MM.1S (cell line): Measurements from ENCODE around the gene CCDC89.

Experiments used
- DNase-seq: peaks from one replicate; pipeline ENCODE4 v3.0.0-alpha.2; 2015
- H2AFZ ChIP-seq: fragments of 300-600 bp; sonication (generic); 2 replicates; pipeline ENCODE4 v1.6.0; 2016; ENCODE audit warnings: antibody characterized with exemption, low read length
- H3F3A ChIP-seq: fragments of 300-600 bp; sonication (generic); 2 replicates; pipeline ENCODE4 v1.6.1; 2016; ENCODE audit warnings: mild to moderate bottlenecking, antibody characterized with exemption, low read length, moderate library complexity, mixed read lengths; ENCODE audit not compliant: insufficient read depth
- H3K27ac ChIP-seq: fragments of 300-600 bp; sonication (generic); 2 replicates; pipeline ENCODE4 v1.5.1; 2016; ENCODE audit warnings: mild to moderate bottlenecking, low read length
- H3K27me3 ChIP-seq: fragments of 300-600 bp; sonication (generic); replicated peaks from 2 replicates; pipeline ENCODE4 v1.6.0; 2016; ENCODE audit warnings: low read length; ENCODE audit not compliant: insufficient read depth
- H3K36me3 ChIP-seq: fragments of 300-600 bp; sonication (generic); replicated peaks from 2 replicates; pipeline ENCODE4 v1.6.1; 2016; ENCODE audit warnings: mild to moderate bottlenecking, low read length, mixed read lengths; ENCODE audit not compliant: insufficient read depth
- H3K4me1 ChIP-seq: fragments of 300-600 bp; sonication (generic); 2 replicates; pipeline ENCODE4 v1.6.1; 2016; ENCODE audit warnings: low read length, mixed read lengths
- H3K4me2 ChIP-seq: fragments of 300-600 bp; sonication (generic); 2 replicates; pipeline ENCODE4 v1.6.0; 2016; ENCODE audit warnings: low read depth, low read length
- H3K4me3 ChIP-seq: fragments of 300-600 bp; sonication (generic); 2 replicates; pipeline ENCODE4 v1.5.1; 2016; ENCODE audit warnings: low read length, mixed read lengths
- H3K79me2 ChIP-seq: fragments of 300-600 bp; sonication (generic); 2 replicates; pipeline ENCODE4 v1.6.1; 2016; ENCODE audit warnings: mixed run types, low read length, mixed read lengths
- H3K9ac ChIP-seq: fragments of 300-600 bp; sonication (generic); 2 replicates; pipeline ENCODE4 v1.6.1; 2016; ENCODE audit warnings: low read length, mixed read lengths
- H3K9me2 ChIP-seq: fragments of 300-600 bp; sonication (generic); replicated peaks from 2 replicates; pipeline ENCODE4 v1.6.1; 2016; ENCODE audit warnings: mild to moderate bottlenecking, low read length, mixed read lengths; ENCODE audit not compliant: insufficient read depth
- H3K9me3 ChIP-seq: fragments of 300-600 bp; sonication (generic); replicated peaks from 2 replicates; pipeline ENCODE4 v1.6.1; 2016; ENCODE audit warnings: mild to moderate bottlenecking, low read length, mixed read lengths; ENCODE audit not compliant: insufficient read depth
- H4K20me1 ChIP-seq: fragments of 300-600 bp; sonication (generic); 2 replicates; pipeline ENCODE4 v1.6.1; 2016; ENCODE audit warnings: mild to moderate bottlenecking, low read length, moderate library complexity, mixed read lengths; ENCODE audit not compliant: insufficient read depth
- EZH2 ChIP-seq: fragments of 300-600 bp; sonication (generic); optimal IDR thresholded peaks from 2 replicates; pipeline ENCODE3; 2017; ENCODE audit warnings: low read depth, mild to moderate bottlenecking, antibody characterized with exemption, low read length, mixed read lengths
- EZH2phosphoT487 ChIP-seq: fragments of 300-600 bp; sonication (generic); IDR thresholded peaks from 2 replicates; pipeline ENCODE4 v1.6.1; 2018; ENCODE audit warnings: antibody characterized with exemption, low read length
- TF ChIP-seq, protein P1 (sequence below): fragments of 300-600 bp; sonication (generic); IDR thresholded peaks from 2 replicates; pipeline ENCODE4 v1.5.1; 2016; ENCODE audit warnings: antibody characterized with exemption, low read length, mixed read lengths

CCDC89 gene

DNA sequence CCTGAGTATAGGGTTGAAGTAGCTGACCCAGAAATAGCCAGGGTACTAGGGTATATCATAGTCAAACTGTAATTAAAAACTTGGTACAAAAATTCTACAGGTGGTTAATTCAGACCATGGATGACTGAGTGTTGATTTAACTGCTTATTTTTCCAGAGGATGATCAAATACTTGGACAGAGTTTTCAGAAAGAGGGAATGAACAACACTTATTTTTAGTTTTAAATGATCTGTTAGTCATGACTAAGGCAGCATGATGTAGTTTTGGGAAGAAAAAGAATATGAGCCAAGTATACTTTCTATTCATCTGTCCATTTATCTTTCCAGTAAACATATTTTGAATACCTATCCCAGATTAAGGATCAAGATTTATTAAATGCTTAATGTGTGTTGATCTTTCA is 19.8 kb upstream of the CCDC89 start:
- H3K36me3 ChIP-seq: no peaks in the 10 kb centered on the region
- peaks cover 2% of the 10 kb centered on the region for H3K4me1 ChIP-seq
- H3K79me2 ChIP-seq: no peaks in the 10 kb centered on the region
- no peaks in the 10 kb centered on the region for H4K20me1 ChIP-seq
- DNase-seq: no peak
- no peak overlapping the region for H3K9ac ChIP-seq
- H3K27me3 ChIP-seq: no peaks in the 10 kb centered on the region
- H3F3A ChIP-seq: no peaks in the 10 kb centered on the region
- H3K4me3 ChIP-seq: no peak overlapping the region
- TF ChIP-seq EZH2phosphoT487 (no peak), EZH2 (no peak)
- TF ChIP-seq, protein P1, sequence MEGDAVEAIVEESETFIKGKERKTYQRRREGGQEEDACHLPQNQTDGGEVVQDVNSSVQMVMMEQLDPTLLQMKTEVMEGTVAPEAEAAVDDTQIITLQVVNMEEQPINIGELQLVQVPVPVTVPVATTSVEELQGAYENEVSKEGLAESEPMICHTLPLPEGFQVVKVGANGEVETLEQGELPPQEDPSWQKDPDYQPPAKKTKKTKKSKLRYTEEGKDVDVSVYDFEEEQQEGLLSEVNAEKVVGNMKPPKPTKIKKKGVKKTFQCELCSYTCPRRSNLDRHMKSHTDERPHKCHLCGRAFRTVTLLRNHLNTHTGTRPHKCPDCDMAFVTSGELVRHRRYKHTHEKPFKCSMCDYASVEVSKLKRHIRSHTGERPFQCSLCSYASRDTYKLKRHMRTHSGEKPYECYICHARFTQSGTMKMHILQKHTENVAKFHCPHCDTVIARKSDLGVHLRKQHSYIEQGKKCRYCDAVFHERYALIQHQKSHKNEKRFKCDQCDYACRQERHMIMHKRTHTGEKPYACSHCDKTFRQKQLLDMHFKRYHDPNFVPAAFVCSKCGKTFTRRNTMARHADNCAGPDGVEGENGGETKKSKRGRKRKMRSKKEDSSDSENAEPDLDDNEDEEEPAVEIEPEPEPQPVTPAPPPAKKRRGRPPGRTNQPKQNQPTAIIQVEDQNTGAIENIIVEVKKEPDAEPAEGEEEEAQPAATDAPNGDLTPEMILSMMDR: no peak
- H3K4me2 ChIP-seq: no peak overlapping the region
- H3K9me3 ChIP-seq: no peaks in the 10 kb centered on the region
- no peaks in the 10 kb centered on the region for H3K9me2 ChIP-seq
- no peak overlapping the region for H3K27ac ChIP-seq
- H2AFZ ChIP-seq: no peak overlapping the region

DNA sequence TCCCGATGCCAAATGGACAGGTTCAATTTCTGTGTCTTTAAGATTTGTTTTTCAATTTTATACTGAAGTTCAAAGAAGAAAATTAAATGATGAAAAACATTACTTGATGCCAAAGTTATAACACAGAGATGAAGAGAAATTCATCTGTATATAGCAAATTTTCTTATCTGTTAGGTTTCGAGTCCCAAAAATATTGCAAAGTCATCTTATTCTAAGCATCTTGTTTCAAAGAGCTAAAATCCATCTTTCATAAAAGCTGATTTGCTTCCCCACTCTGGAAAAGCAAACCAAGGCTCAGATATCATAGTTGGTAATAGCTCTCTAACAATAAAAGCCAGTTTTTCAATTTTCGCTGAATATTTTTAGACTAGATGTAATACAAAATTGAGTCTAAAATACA is 19.0 kb upstream of the CCDC89 start:
- H3K9me3 ChIP-seq: no peaks in the 10 kb centered on the region
- H3K27me3 ChIP-seq: no peaks in the 10 kb centered on the region
- H3K9me2 ChIP-seq: no peaks in the 10 kb centered on the region
- TF ChIP-seq, protein P1: no peak
- TF ChIP-seq EZH2phosphoT487 (no peak), EZH2 (no peak)
- H4K20me1 ChIP-seq: no peaks in the 10 kb centered on the region
- H2AFZ ChIP-seq: no peak overlapping the region
- H3F3A ChIP-seq: peaks cover 4% of the 10 kb centered on the region; the same call in 1 of the 2 replicates
- no peak overlapping the region for H3K4me3 ChIP-seq
- peaks cover 8% of the 10 kb centered on the region for H3K4me1 ChIP-seq
- no peaks in the 10 kb centered on the region for H3K79me2 ChIP-seq
- no peak overlapping the region for H3K4me2 ChIP-seq
- DNase-seq: no peak
- no peak overlapping the region for H3K27ac ChIP-seq
- no peak overlapping the region for H3K9ac ChIP-seq
- no peaks in the 10 kb centered on the region for H3K36me3 ChIP-seq

DNA sequence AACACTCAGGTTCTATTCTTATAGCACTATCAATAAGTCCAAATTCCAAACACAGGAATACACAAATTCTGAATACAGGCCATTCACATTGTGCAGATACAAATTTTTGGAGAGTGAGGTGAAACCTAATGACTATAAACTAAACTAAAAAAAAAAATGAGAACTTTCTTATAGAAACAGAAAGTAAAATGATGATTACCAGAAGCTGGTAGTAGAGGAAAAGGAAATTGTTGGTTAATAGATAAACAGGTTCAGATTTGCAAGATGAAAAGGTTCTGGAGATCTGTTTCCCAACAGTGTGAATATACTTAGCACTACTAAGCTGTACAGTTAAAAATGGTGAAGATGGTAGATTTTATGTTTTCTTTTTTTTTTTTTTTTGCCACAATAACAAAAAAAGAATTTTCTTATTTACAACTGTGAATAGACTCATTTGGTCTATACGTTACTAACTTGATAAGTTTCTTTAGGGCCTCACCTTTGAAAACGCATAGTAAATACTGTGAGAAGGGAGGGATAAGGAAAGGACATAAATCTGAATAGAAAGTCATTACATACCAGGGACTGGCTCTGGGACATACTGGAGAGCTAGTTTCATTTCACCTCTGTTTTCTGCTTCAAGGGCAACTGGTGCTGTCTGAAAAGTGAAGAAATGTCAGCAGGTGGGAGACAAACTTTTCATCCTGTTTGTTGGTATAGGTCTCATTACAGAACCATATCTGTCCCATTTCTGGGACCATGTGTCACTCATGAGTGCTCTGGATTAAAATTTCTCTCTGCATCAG is 14.2 kb upstream of the CCDC89 start:
- H3K4me2 ChIP-seq: peak overlapping the region; percentile 65
- H3K4me1 ChIP-seq: peaks cover 22% of the 10 kb centered on the region
- H3K27ac ChIP-seq: peak overlapping the region; percentile 4; the same call in 1 of the 2 replicates
- H3K79me2 ChIP-seq: no peaks in the 10 kb centered on the region
- H3K36me3 ChIP-seq: no peaks in the 10 kb centered on the region
- H3K4me3 ChIP-seq: 0 out of 2 replicates have a peak overlapping the region, but pooled peaks have one; percentile 11
- H3K9me2 ChIP-seq: no peaks in the 10 kb centered on the region
- peaks cover 4% of the 10 kb centered on the region; the same call in 1 of the 2 replicates for H3F3A ChIP-seq
- H2AFZ ChIP-seq: peak overlapping the region; percentile 10
- H4K20me1 ChIP-seq: no peaks in the 10 kb centered on the region
- H3K9me3 ChIP-seq: no peaks in the 10 kb centered on the region
- TF ChIP-seq, protein P1: no peak
- TF ChIP-seq EZH2phosphoT487: no peak
- no peak for TF ChIP-seq EZH2
- H3K9ac ChIP-seq: no peak overlapping the region
- no peaks in the 10 kb centered on the region for H3K27me3 ChIP-seq
- DNase-seq: peak; percentile 37
